Fibroblast of peridontal ligament (primary cell): Measurements from ENCODE around the gene DSTYK.
"Not testable (repeated sequence)": the region's sequence is repeated elsewhere in the genome, so short reads cannot be mapped to it uniquely, and the experiment has no call there.

Experiments used
- DNase-seq: peaks from one replicate; pipeline ENCODE4 v3.0.0-alpha.2; 2010; ENCODE audit errors: extremely low read depth

DSTYK gene

GRCh38 chr1:205179842-205180241 is 31.7 kb downstream of the DSTYK start:
- DNase-seq, result peak; percentile 33

GRCh38 chr1:205172729-205173366 is 38.7 kb downstream of the DSTYK start:
- DNase-seq, result peak; percentile 99

GRCh38 chr1:205171369-205171768 is 40.1 kb downstream of the DSTYK start:
- no peak for DNase-seq

GRCh38 chr1:205170532-205171269 is 40.8 kb downstream of the DSTYK start:
- DNase-seq, result no peak

- DNase-seq, result no peak
Observed at GRCh38 chr1:205169248-205169647, 42.3 kb downstream of the DSTYK start.

- DNase-seq, result no peak
Observed at GRCh38 chr1:205168291-205168690, 43.2 kb downstream of the DSTYK start.

- DNase-seq, result peak; percentile 78
Observed at GRCh38 chr1:205162301-205162700, 49.2 kb downstream of the DSTYK start.

- DNase-seq, result no peak
Observed at GRCh38 chr1:205161076-205161475, 50.4 kb downstream of the DSTYK start.

GRCh38 chr1:205158048-205158616 is 53.4 kb downstream of the DSTYK start:
- DNase-seq, result no peak

- DNase-seq, result not testable (repeated sequence)
Observed at GRCh38 chr1:205155665-205156377, 55.7 kb downstream of the DSTYK start.

- DNase-seq, result no peak
Observed at GRCh38 chr1:205152505-205152904, 59.0 kb downstream of the DSTYK start.

- no peak for DNase-seq
Observed at GRCh38 chr1:205150651-205151428, 60.7 kb downstream of the DSTYK start.

GRCh38 chr1:205147191-205147835 is 64.2 kb downstream of the DSTYK start:
- peak; percentile 51 for DNase-seq

- DNase-seq, result peak; percentile 85
Observed at GRCh38 chr1:205144751-205145150, 66.8 kb downstream of the DSTYK start.

- no peak for DNase-seq
Observed at GRCh38 chr1:205144046-205144720, 67.3 kb downstream of the DSTYK start.

GRCh38 chr1:205142102-205142469 is 69.4 kb downstream of the DSTYK start:
- peak; percentile 6 for DNase-seq

- DNase-seq, result peak; percentile 90
Observed at GRCh38 chr1:205141236-205142101, 70.0 kb downstream of the DSTYK start.

GRCh38 chr1:205140113-205140512 is 71.4 kb downstream of the DSTYK start:
- DNase-seq, result no peak

- DNase-seq, result no peak
Observed at GRCh38 chr1:205137901-205138300, 73.6 kb downstream of the DSTYK start.

GRCh38 chr1:205133287-205133686 is 78.2 kb downstream of the DSTYK start:
- DNase-seq, result no peak
